GM12878 (cell line): ENCODE data around the gene NPR2. TPM values are rescaled to one million over a fixed set of nuclear protein-coding genes. Genes with fewer than 3 reads are reported as not detected.

Experiments used
- ATAC-seq: fragments of 200-7000 bp; cut with Tn5 transposase; 3 replicates; pipeline ENCODE4 v1.9.1; 2020; ENCODE audit warnings: mild to moderate bottlenecking, moderate library complexity
- BruUV-seq: library from RNA; stranded (reverse); fragments of 400-500 nt; replicated peaks from 2 replicates; lab custom pipeline; 2021; lab: Mats Ljungman, UMichigan
- CTCF ChIA-PET: fragments of 300-600 bp; sonication (Branson Sonifier 250); formaldehyde crosslinking; extraction: SDS; loops from one replicate; lab custom pipeline; 2021; ENCODE audit warnings: inconsistent platforms; lab: Yijun Ruan, JAX
- POLR2A ChIA-PET: fragments of 350-600 bp; formaldehyde crosslinking; extraction: SDS; loops from one replicate; lab custom pipeline; 2021; ENCODE audit warnings: inconsistent platforms; lab: Charles Lee
- RAD21 ChIA-PET: fragments of 300-600 bp; sonication (Branson Sonifier 250); formaldehyde crosslinking; loops from one replicate; lab custom pipeline; 2023; ENCODE audit warnings: antibody characterized with exemption; ENCODE audit not compliant: unreplicated experiment; lab: Charles Lee
- SMC1A ChIA-PET: fragments of 300-600 bp; sonication (Branson Sonifier 250); formaldehyde crosslinking; loops from one replicate; lab custom pipeline; 2023; ENCODE audit not compliant: unreplicated experiment, uncharacterized antibody; lab: Charles Lee
- DNase-seq: peaks from one replicate; pipeline ENCODE4 v3.0.0-alpha.2; 2011; ENCODE audit warnings: low read depth, low spot score
- FAIRE-seq: peaks from 3 replicates; lab custom pipeline; 2011; peaks lifted over from hg19 to GRCh38; lab: Jason Lieb, UNC
- H2AFZ ChIP-seq: 2 replicates; pipeline ENCODE4 v1.6.0; 2011; ENCODE audit warnings: low read depth, low read length, control low read depth; ENCODE audit not compliant: control insufficient read depth
- H3K27ac ChIP-seq: 2 replicates; pipeline ENCODE4 v1.5.1; 2011; ENCODE audit warnings: control low read depth; ENCODE audit not compliant: control insufficient read depth, insufficient read depth
- H3K27me3 ChIP-seq, 2 experiments: replicated peaks in 1 of 2; 2 replicates each; pipeline versions ENCODE4 v1.6.0 to v1.6.1; 2011; ENCODE audit warnings: low read length in 1 of 2; ENCODE audit not compliant: control insufficient read depth in 2 of 2, insufficient read depth in 2 of 2
- H3K36me3 ChIP-seq, 2 experiments: 2 replicates each; pipeline ENCODE4 v1.5.1; 2011; ENCODE audit warnings: low read length in 1 of 2; ENCODE audit not compliant: control insufficient read depth in 2 of 2, insufficient read depth in 2 of 2
- H3K4me1 ChIP-seq: 2 replicates; pipeline ENCODE4 v1.6.1; 2011; ENCODE audit warnings: mild to moderate bottlenecking, low read length, moderate library complexity, mixed read lengths; ENCODE audit not compliant: control insufficient read depth, insufficient read depth
- H3K4me2 ChIP-seq: 2 replicates; pipeline ENCODE4 v1.6.0; 2011; ENCODE audit warnings: control low read depth; ENCODE audit not compliant: control insufficient read depth, insufficient read depth
- H3K4me3 ChIP-seq: fragments of 200-600 bp; sonication (generic); 2 replicates; pipeline ENCODE4 v1.5.1; 2016
- H3K79me2 ChIP-seq: 2 replicates; pipeline ENCODE4 v1.6.0; 2011; ENCODE audit warnings: low read length; ENCODE audit not compliant: control insufficient read depth, insufficient read depth
- H3K9ac ChIP-seq: 2 replicates; pipeline ENCODE4 v1.8.0; 2011; ENCODE audit warnings: low read length, control low read depth, mixed read lengths; ENCODE audit not compliant: control insufficient read depth, insufficient read depth
- H3K9me3 ChIP-seq: replicated peaks from 3 replicates; pipeline ENCODE4 v1.5.1; 2011; ENCODE audit warnings: mild to moderate bottlenecking, low read length; ENCODE audit not compliant: control insufficient read depth, insufficient read depth
- H4K20me1 ChIP-seq: 2 replicates; pipeline ENCODE4 v1.6.0; 2011; ENCODE audit not compliant: control insufficient read depth, insufficient read depth
- CBX3 ChIP-seq: fragments of 200-600 bp; sonication (generic); IDR thresholded peaks from 2 replicates; pipeline ENCODE4 v1.6.1; 2016; ENCODE audit warnings: low read depth, borderline replicate concordance
- EZH2 ChIP-seq: IDR thresholded peaks from 2 replicates; pipeline ENCODE4 v1.6.1; 2012; ENCODE audit warnings: low read depth, mild to moderate bottlenecking, control low read depth, inconsistent platforms, low read length, borderline replicate concordance; ENCODE audit not compliant: control insufficient read depth
- FOXK2 ChIP-seq: fragments of 450-650 bp; IDR thresholded peaks from 2 replicates; pipeline ENCODE4 v1.6.1; 2017; ENCODE audit warnings: mild to moderate bottlenecking, moderate library complexity
- GABPA ChIP-seq: IDR thresholded peaks from 2 replicates; pipeline ENCODE4 v1.6.1; 2014; ENCODE audit warnings: antibody characterized with exemption, low read depth, mild to moderate bottlenecking, inconsistent platforms
- HDAC2 ChIP-seq: fragments of 200-600 bp; sonication (generic); IDR thresholded peaks from 2 replicates; pipeline ENCODE4 v1.6.1; 2017
- HDGF ChIP-seq: fragments of 450-650 bp; IDR thresholded peaks from 2 replicates; pipeline ENCODE4 v1.6.1; 2016; ENCODE audit warnings: antibody characterized with exemption
- LARP7 ChIP-seq: fragments of 450-650 bp; IDR thresholded peaks from 2 replicates; pipeline ENCODE4 v1.6.1; 2017; ENCODE audit warnings: mild to moderate bottlenecking
- NR2F1 ChIP-seq: fragments of 450-650 bp; conservative IDR thresholded peaks from 2 replicates; pipeline ENCODE4 v1.6.1; 2017; ENCODE audit warnings: mild to moderate bottlenecking
- POLR2AphosphoS5 ChIP-seq: IDR thresholded peaks from 2 replicates; pipeline ENCODE4 v1.6.1; 2011; ENCODE audit warnings: mild to moderate bottlenecking, low read length, inconsistent platforms
- RAD21 ChIP-seq: IDR thresholded peaks from 2 replicates; pipeline ENCODE4 v1.6.1; 2011; ENCODE audit warnings: mild to moderate bottlenecking, low read depth, low read length, moderate library complexity; ENCODE audit not compliant: insufficient read depth
- SMAD5 ChIP-seq: IDR thresholded peaks from 2 replicates; pipeline ENCODE4 v1.6.1; 2016; ENCODE audit warnings: antibody characterized with exemption, low read depth
- SREBF2 ChIP-seq: IDR thresholded peaks from 2 replicates; pipeline ENCODE4 v1.6.1; 2012; ENCODE audit warnings: mild to moderate bottlenecking, low read length
- TARDBP ChIP-seq: IDR thresholded peaks from 2 replicates; pipeline ENCODE4 v1.6.1; 2016; ENCODE audit warnings: borderline replicate concordance
- TBL1XR1 ChIP-seq: IDR thresholded peaks from 2 replicates; pipeline ENCODE4 v1.6.1; 2012; ENCODE audit warnings: low read depth, low read length, improper control_type of control experiment
- USF1 ChIP-seq: IDR thresholded peaks from 2 replicates; pipeline ENCODE4 v1.6.1; 2011; ENCODE audit warnings: borderline replicate concordance, low read depth, mild to moderate bottlenecking, moderate library complexity, mixed read lengths, low read length; ENCODE audit not compliant: insufficient read depth; ENCODE audit errors: extremely low read length
- ZNF384 ChIP-seq: IDR thresholded peaks from 2 replicates; pipeline ENCODE4 v1.6.1; 2012; ENCODE audit warnings: low read depth, mild to moderate bottlenecking, low read length, improper control_type of control experiment, borderline replicate concordance
- WGBS: methylation state at CpG from one replicate; pipeline ENCODE4 v1.1.6; 2016; ENCODE audit warnings: low lambda C conversion rate; ENCODE audit not compliant: insufficient replicate concordance, insufficient coverage; ENCODE audit errors: missing lambda C conversion rate; 5-methylcytosine and 5-hydroxymethylcytosine counted together
- in situ Hi-C: fragments of 300-500 bp; cut with MboI; formaldehyde crosslinking; loops from 9 replicates; pipeline ENCODE4 v1.14.3; 2018; ENCODE audit warnings: mixed read lengths
- intact Hi-C: fragments of 100-400 bp; cut with micrococcal nuclease; formaldehyde crosslinking; loops from one replicate; pipeline ENCODE4 v1.14.2; 2022; ENCODE audit not compliant: unreplicated experiment
- polyA plus RNA-seq, 11 experiments: library from polyadenylated mRNA; depleted of rRNA in 4 of 11; unstranded in 6 of 11; stranded (reverse) in 5 of 11; fragments of >200 nt; fragmentation: Nextera tagmentation in 4 of 11; fragmentation: Illumina TruSeq in 1 of 11; extraction: Ambion mirVana in 4 of 11; extraction: Trizol in 1 of 11; gene quantifications; 1 replicate in 1 of 11; 2 replicates in 10 of 11; pipeline versions ENCODE4 v1.2.1 to v1.2.3, GENCODE V29; 2011 to 2016; ENCODE audit warnings: inconsistent platforms in 2 of 11, missing spikeins in 2 of 11, low read depth in 1 of 11
- total RNA-seq, 4 experiments: library from RNA; depleted of rRNA in 3 of 4; stranded (reverse); fragments of >200 nt in 3 of 4; fragmentation: Illumina TruSeq in 1 of 4; extraction: Trizol in 1 of 4; gene quantifications; 2 replicates each; pipeline versions ENCODE4 v1.2.1 to v1.2.3, GENCODE V29; 2013 to 2021

NPR2 gene
- total and polyA plus RNA-seq, 10 of the 15 experiments (the other 5 are each of a cell fraction or from before 2014, with no cell fraction given) = 2.0 to 20.9 (median 6.8) TPM

- 87% methylated on average over 14 of the region's 15 CpGs for WGBS
Observed at GRCh38 chr9:35840881-35841644, 49.7 kb downstream of the NPR2 start.

More at GRCh38 chr9:35840881-35841644, 49.7 kb downstream of the NPR2 start:
- ChIA-PET SMC1A (interaction anchor here (1.2 to 7.9 kb wide), 2 partner anchors 7 to 183 kb away, joined by 3 to 118 read pairs; no protein-coding TSS in a partner anchor), CTCF (interaction anchor here (1.2 to 5.4 kb wide), 4 partner anchors 7 to 15 kb away, joined by 4 to 49 read pairs (median 8); partner anchors contain the start of genes FAM221B and TMEM8B), POLR2A (interaction anchor here (1.8 to 8.0 kb wide), 2 partner anchors 8 to 28 kb away, joined by 8 to 80 read pairs; partner anchors contain the start of gene SPAG8), RAD21 (interaction anchor here (1.2 to 4.7 kb wide), 3 partner anchors 7 to 41 kb away, joined by 3 to 41 read pairs (median 8); no protein-coding TSS in a partner anchor)
- no peak overlapping the region for H3K4me2 ChIP-seq
- intact Hi-C loops (no loop called here), in situ Hi-C loops (no loop called here)
- ATAC-seq (no peak), FAIRE-seq (no peak), DNase-seq (no peak)
- no peaks in the 10 kb centered on the region for H3K27me3 ChIP-seq
- no peaks in the 10 kb centered on the region for H3K36me3 ChIP-seq
- TF ChIP-seq CBX3 (no peak), RAD21 (no peak), HDGF (no peak), EZH2 (no peak), FOXK2 (no peak), ZNF384 (no peak), SREBF2 (no peak), SMAD5 (no peak), HDAC2 (no peak), TARDBP (no peak), GABPA (no peak), USF1 (no peak), TBL1XR1 (no peak), POLR2AphosphoS5 (no peak), LARP7 (no peak), NR2F1 (no peak)
- BruUV-seq = no TSS peak
- H3K4me1 ChIP-seq = peaks cover 56% of the 10 kb centered on the region
- H3K9me3 ChIP-seq = no peaks in the 10 kb centered on the region
- no peak overlapping the region for H3K9ac ChIP-seq
- H3K27ac ChIP-seq = no peak overlapping the region
- H2AFZ ChIP-seq = no peak overlapping the region
- H4K20me1 ChIP-seq = no peaks in the 10 kb centered on the region
- H3K4me3 ChIP-seq = no peak overlapping the region
- no peaks in the 10 kb centered on the region for H3K79me2 ChIP-seq
